ENCODE results near the gene HSD3B7. TPM values are rescaled to one million over a fixed set of nuclear protein-coding genes. Genes with fewer than 3 reads are reported as not detected.
A peak's percentile ranks its signal among the peaks of the same experiment; 100 is the strongest.

Gene HSD3B7
- total RNA-seq, 4 donors from 2014 or later: 14.9 to 42.9 (median 22.5) TPM

- peaks cover 0 to 29% (median 11%) of the 10 kb centered on the region in 4 donors for H3K4me1 ChIP-seq
- H3K4me3 ChIP-seq: no peak overlapping the region
- H3K27ac ChIP-seq: peak overlapping the region in 1 of 4 donors; percentile 4
- 81 to 90% methylated on average over 14 to 23 of the region's 25 CpGs for WGBS, 2 donors
- no peaks in the 10 kb centered on the region for H3K27me3 ChIP-seq
- no peak for TF ChIP-seq CTCF (IDR thresholded peaks at IDR 0.05)
- DNase-seq (ENCODE audit: low spot score in 2 of 2): no peak
- H3K36me3 ChIP-seq: peaks cover 0 to 87% (median 13%) of the 10 kb centered on the region in 3 donors
- H3K9me3 ChIP-seq: no peaks in the 10 kb centered on the region
These were observed 1.6 kb upstream of the HSD3B7 start for GRCh38 chr16:30983289-30983889.

- 73 to 78% methylated on average over 14 of the region's 14 CpGs for WGBS, 2 donors
- no peak for DNase-seq (ENCODE audit: low spot score in 2 of 2)
- TF ChIP-seq EP300 (IDR thresholded peaks at IDR 0.05): no peak
- TF ChIP-seq POLR2A (IDR thresholded peaks at IDR 0.05): no peak
- TF ChIP-seq CTCF (IDR thresholded peaks at IDR 0.05): no peak
- Histone ChIP-seq H3K27me3 (no peaks in the 10 kb centered on the region), H3K4me1 (peaks cover 0 to 29% (median 11%) of the 10 kb centered on the region in 4 donors), H3K4me3 (no peak overlapping the region), H3K36me3 (peaks cover 0 to 87% (median 13%) of the 10 kb centered on the region in 3 donors), H3K9me3 (no peaks in the 10 kb centered on the region), H3K27ac (peak overlapping the region in 2 of 4 donors; percentile 26 to 84)
These were observed 953 bp upstream of the HSD3B7 start for GRCh38 chr16:30983898-30984610.

GRCh38 chr16:30985401-30986128 is 558 bp downstream of the HSD3B7 start:
- Histone ChIP-seq H3K27ac (peak overlapping the region in 3 of 4 donors; percentile 26 to 84 (median 64)), H3K36me3 (peaks cover 0 to 73% (median 13%) of the 10 kb centered on the region in 3 donors), H3K27me3 (no peaks in the 10 kb centered on the region), H3K4me1 (peaks cover 0 to 29% (median 11%) of the 10 kb centered on the region in 4 donors), H3K4me3 (peak overlapping the region; percentile 21 to 59 (median 42)), H3K9me3 (no peaks in the 10 kb centered on the region)
- WGBS, 2 donors: 47 to 62% methylated on average over 8 to 16 of the region's 20 CpGs
- TF ChIP-seq POLR2A (IDR thresholded peaks at IDR 0.05) (no peak), CTCF (IDR thresholded peaks at IDR 0.05) (no peak), EP300 (IDR thresholded peaks at IDR 0.05) (no peak)
- no peak for DNase-seq (ENCODE audit: low spot score in 2 of 2)

- TF ChIP-seq POLR2A (IDR thresholded peaks at IDR 0.05) (no peak), EP300 (IDR thresholded peaks at IDR 0.05) (no peak), CTCF (IDR thresholded peaks at IDR 0.05) (peak in 1 of 5 experiments; percentile 15)
- H3K4me3 ChIP-seq: no peak overlapping the region
- no peak for DNase-seq (ENCODE audit: low spot score in 2 of 2)
- no peaks in the 10 kb centered on the region for H3K9me3 ChIP-seq
- H3K4me1 ChIP-seq: peaks cover 0 to 29% (median 11%) of the 10 kb centered on the region in 4 donors
- peaks cover 0 to 65% (median 6%) of the 10 kb centered on the region in 3 donors for H3K36me3 ChIP-seq
- 88 to 90% methylated on average over 25 to 29 of the region's 29 CpGs for WGBS, 2 donors
- H3K27ac ChIP-seq: peak overlapping the region in 2 of 4 donors; percentile 14 to 84
- H3K27me3 ChIP-seq: no peaks in the 10 kb centered on the region
These were observed 1.4 kb downstream of the HSD3B7 start for GRCh38 chr16:30986129-30986991.
